Omental fat pad (tissue), 4 donors: ENCODE measurements around the gene ARHGEF17. TPM values are rescaled to one million over a fixed set of nuclear protein-coding genes. Genes with fewer than 3 reads are reported as not detected.

ENCODE experiments used
- ATAC-seq: fragments of 150-250 bp; one replicate; pipeline ENCODE4 v1.9.1; 2016; ENCODE audit warnings: mild to moderate bottlenecking, moderate library complexity; ENCODE audit not compliant: low FRiP score
- DNase-seq: peaks from one replicate; pipeline ENCODE4 v3.0.0-alpha.2; 2019; ENCODE audit warnings: low spot score
- CTCF ChIP-seq, 3 donors: fragments of 450-650 bp; IDR thresholded peaks; one replicate each; pipeline ENCODE4 v1.5.1; 2016 to 2017; ENCODE audit warnings: antibody characterized with exemption in 3 of 3, mild to moderate bottlenecking in 3 of 3, moderate library complexity in 2 of 3
- total RNA-seq, 4 donors: library from RNA; depleted of rRNA; stranded (reverse); fragments of >200 nt; gene quantifications; one replicate each; pipeline ENCODE4 v1.1.0, GENCODE V29; 2016

The ARHGEF17 gene
- total RNA-seq, 4 donors from 2014 or later: 27.3 to 80.7 (median 31.9) TPM

DNA sequence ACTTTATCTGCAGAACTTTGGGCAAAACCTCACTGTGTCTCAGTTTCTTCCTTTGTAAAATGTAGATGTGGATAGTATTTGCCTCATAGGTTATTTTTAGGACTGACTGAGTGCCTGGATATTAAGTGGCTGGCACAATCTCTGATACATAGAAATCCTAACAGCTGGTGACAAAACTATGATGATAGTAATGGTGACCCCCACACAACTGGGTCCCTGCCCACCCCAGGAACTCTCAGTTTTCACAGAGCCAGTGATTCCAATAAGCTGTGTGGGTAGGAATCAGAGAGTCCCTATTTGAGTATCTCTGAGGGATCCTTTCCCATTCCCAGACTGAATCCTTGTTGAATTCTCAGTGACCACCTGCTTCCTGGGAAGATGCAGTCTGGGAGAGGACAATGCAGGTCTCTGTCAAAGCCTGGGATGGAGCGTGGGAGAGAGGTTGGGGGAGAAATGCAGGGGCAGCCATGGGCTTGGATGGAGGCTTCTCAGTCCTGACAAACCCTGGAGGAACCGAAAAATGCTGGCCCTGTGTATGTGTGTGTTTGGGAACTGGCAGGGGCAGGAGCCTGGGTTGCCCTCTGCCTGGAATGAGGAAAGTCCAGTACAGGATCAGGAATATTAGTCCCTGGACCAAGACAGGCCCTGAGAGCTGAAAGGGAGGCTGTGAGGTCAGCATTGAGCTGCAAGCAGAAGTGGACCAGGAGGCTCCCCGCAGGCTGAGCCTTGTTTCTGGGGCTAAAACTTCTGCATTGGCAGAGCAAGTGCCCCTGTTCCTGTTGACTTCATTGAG, 42.0 kb upstream of the ARHGEF17 start:
- no peak for DNase-seq
- no peak for TF ChIP-seq CTCF (IDR thresholded peaks at IDR 0.05)

GRCh38 chr11:73266646-73267020, 41.4 kb upstream of the ARHGEF17 start:
- TF ChIP-seq CTCF (IDR thresholded peaks at IDR 0.05): no peak
- DNase-seq: no peak
- ATAC-seq: no peak

More for the DNA sequence above, 42.0 kb upstream of the ARHGEF17 start:
- ATAC-seq: no peak

DNA sequence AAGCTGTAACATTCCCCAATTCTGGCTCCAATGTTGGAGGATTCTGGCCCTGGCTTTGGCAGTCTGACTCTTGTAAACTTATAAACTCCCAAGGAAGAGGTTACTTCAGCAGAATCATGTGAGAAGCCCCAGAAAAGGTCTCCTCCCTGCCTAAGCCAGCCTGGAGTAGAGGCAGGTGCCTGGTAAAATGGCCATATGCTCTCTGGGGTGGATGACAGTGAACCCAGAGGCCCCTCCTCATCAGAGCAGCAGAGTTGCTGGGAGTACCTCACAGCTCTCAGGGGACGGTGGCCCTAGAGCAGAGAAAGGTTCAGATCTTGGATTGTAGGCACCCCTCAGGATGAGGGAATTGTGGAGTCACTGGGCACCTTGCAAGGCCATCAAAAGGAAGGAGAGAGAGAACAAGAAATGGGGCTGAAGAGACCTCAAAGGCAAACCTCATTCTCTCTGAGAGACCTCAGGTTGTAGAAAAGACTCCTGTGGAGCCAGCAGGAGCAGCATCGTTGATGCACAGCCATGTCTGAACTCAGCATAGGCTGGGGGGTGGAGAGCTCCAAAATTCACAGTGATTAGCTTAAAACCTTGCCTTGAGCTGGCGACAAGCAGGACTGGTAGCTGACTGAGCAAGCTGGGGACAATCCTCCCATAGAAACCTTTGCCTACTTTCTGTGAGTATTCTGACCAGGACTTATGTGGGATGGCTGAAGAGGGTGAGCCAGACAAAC, 40.8 kb upstream of the ARHGEF17 start:
- DNase-seq: no peak
- no peak for ATAC-seq
- TF ChIP-seq CTCF (IDR thresholded peaks at IDR 0.05): no peak

- ATAC-seq (no peak), DNase-seq (no peak)
- no peak for TF ChIP-seq CTCF (IDR thresholded peaks at IDR 0.05)
These were observed 40.1 kb upstream of the ARHGEF17 start for GRCh38 chr11:73267906-73268540.

GRCh38 chr11:73268671-73269271, 39.3 kb upstream of the ARHGEF17 start:
- TF ChIP-seq CTCF (IDR thresholded peaks at IDR 0.05): no peak
- ATAC-seq: no peak
- DNase-seq: no peak

DNA sequence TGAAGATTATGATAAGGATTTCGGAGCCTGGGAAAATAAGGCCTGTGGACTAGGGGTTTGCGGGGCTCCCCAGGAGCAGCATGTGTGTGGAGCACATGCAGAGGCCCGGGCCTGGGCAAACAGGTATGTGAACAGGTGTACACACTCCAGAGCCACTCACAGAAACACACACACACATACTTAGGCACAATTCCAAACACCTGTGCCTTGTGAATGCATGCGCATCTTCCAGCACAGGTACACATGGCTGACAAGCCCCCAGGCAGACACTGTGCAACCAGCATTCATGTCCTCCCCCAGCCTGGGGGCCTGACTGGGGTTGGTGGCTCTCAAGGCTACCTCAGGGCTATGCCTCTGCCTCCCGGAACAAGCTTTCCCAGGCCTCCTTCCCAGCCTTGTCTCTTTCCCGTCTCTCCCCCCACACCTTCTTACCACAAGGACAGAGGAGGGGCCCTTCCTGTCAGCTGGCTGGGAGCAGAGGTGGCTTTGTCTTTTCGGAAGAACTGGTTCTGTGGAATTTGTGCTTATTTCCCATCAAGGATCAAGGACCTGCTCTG, 38.5 kb upstream of the ARHGEF17 start:
- no peak for TF ChIP-seq CTCF (IDR thresholded peaks at IDR 0.05)
- ATAC-seq (no peak), DNase-seq (no peak)
